COLO668 (cell line): Measurements from ENCODE around the gene NT5DC1.
"Not testable (repeated sequence)": the region's sequence is repeated elsewhere in the genome, so short reads cannot be mapped to it uniquely, and the experiment has no call there.

Experiments
- DNase-seq: peaks from one replicate; lab custom pipeline; 2025; ENCODE audit not compliant: unreplicated experiment; lab: John Stamatoyannopoulos, UW

Gene NT5DC1

DNA sequence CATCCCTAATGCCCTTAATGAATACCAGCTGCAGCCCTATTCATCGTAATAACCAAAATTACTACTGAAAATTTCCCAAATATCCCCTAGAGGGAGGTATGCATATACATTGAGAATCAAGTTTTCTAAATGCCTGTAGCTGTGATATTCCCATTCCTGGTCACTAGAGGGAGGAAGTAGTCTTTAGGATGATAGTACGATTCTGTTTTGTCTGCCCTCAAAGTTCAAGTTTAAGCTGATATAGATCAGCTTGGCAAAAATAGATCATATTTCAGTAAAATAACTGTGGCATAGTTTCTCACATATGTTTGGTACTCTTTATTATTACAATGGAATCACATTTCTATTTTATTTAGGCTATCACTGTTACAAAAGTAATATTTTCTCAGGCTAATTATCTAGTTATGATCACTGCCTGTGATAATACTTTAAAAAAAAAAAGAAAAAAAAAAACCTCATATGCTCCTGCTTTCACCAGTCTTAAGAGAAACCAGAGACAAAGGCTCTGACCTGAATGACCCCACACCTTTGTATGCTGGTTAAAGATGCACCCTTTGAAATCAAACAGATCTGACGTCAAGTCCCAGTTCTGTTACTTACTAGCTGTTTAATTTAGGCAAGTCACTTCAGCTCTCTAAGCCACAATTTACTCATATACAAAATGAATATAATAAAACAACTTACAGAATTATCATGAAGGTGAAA, 168.1 kb downstream of the NT5DC1 start:
- DNase-seq: no peak

DNA sequence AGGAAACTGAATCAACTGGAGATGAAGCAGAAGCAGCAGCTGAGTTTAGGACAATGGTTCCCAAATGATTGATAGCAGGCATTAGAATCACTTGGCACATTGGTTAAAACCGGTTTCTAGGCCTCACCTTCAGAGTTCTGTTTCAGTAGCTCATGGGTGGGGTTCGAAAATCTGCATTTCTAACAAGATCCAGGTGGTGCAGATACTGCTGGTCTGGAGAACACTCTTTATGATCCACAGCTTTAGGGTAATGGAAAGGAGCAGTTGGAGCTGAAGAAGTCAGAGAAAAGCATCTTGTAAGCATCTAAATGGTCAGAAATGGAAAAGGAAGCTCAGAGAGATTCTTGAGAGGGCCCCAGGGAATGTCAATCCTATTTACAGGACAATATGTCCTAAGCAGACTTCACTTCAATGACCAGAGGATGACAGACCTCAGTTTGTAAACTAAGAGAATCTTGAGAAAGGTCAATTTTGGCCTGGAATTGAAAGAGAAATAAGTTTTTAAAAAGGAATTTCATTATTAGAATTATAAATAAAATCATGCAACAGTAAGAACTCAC, 170.6 kb downstream of the NT5DC1 start:
- DNase-seq: no peak

- no peak for DNase-seq
These were observed 176.5 kb downstream of the NT5DC1 start for GRCh38 chr6:116277124-116277523.

DNA sequence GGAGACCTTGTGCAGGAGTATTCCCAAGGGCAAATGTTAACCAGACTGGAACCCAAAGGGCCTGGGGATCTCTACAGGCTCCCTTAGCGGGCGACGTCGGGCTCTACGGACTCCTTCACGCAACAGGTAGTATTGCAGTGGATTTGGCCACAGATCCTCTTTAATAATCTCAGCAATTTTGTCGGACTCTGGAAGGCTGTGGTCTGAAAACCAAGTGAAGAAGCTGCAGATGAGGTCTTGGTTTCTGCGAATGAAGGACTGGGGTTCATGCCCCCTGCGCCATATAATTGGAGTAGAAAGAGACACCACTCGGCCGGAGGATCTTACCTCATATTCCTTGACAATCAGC, 177.8 kb downstream of the NT5DC1 start:
- DNase-seq: no peak

- peak; percentile 28 for DNase-seq
These were observed 178.2 kb downstream of the NT5DC1 start for GRCh38 chr6:116278854-116279231.

GRCh38 chr6:116279232-116280160, 178.8 kb downstream of the NT5DC1 start, which contains the start of gene TSPYL1:
Gene TSPYL1, minus strand, starts transcription at chr6:116279930. Its CDS starts 100 bp downstream, at chr6:116279830.
- DNase-seq: peak; percentile 89

- no peak for DNase-seq
These were observed 179.7 kb downstream of the NT5DC1 start for GRCh38 chr6:116280161-116280932.

DNA sequence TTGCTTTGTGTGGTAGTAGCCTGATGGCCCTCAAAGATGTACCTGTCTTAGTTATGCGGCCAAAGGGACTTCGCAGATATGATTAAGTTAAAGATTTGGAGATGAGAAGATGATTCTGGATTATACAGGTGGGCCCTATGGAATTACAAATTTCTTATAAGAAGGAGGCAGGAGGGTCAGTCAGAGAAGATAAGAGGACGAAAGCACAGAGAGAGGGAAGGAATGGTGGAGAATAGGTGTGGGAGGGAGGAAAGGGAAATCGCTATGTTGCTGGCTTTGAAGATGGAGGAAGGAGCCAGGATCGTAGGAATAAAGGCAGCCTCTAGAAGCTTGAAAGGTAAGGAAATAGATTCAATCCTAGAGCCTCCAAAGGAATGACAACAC, 180.3 kb downstream of the NT5DC1 start:
- DNase-seq: no peak

DNA sequence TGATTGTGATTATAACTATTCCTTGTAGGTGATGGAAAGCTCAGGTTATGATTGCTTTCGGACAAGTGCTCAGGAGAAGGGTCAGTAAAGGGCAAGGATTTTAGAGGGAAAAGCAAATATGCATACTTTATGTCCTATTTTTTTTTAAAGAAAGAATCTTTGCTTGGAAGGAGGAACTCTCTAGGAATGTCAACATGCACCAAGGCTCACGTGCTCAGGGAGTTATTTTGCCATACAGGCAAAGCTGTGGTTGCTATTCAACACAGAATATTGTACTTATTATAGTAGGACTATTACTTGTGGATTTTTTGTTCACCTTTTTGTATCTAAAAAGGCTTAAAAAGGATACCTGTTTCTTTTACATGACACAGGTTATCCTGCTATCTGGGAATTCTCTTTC, 182.0 kb downstream of the NT5DC1 start:
- DNase-seq: no peak

DNA sequence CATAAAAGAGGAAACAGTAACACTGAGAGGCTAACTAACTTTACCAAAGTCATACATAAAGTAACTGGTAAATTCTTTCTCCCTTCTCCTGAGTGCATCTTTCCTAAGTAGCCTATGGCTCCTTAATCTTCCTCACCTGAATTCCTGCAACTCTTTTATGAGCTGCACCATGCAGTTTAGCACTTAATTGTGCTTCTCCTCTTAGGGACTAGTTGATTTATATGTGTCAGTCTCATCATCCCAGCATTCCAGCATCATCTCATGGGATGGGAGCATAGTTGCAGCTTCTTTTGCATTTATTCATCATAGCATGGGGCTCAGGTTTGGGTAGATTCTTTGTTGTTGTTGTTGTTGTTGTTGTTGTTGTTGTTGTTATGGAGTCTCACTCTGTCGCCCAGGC, 182.5 kb downstream of the NT5DC1 start:
- DNase-seq: no peak

- DNase-seq: not testable (repeated sequence)
These were observed 184.3 kb downstream of the NT5DC1 start for GRCh38 chr6:116284984-116285383.

DNA sequence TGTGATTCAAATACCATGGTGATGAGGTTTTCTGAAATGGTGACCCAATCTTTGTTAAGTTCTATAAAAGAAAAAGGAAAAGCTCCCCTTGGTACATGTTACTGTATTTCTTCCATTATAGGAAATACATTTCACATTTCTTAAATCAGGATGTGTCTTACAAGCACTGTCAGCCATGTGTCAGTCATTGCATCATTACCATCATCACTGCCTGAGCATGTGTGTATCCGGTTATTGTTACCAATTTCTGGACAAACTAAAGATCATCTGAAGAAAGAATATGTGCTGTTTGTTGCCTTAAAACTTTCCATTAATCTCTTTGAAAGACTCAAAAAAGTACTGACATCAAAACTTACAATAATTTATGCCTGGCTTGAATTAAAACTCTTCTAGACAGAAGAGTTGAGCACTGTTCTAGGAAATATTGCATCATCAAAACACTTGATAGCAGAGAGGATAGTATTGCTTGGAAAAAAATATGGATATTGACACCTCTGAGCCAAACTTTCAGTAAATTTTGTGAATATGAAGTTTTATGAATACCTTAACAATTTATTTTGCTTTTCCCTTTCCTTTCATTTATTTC, 186.2 kb downstream of the NT5DC1 start:
- no peak for DNase-seq

- DNase-seq: no peak
These were observed 187.1 kb downstream of the NT5DC1 start for GRCh38 chr6:116287689-116288282.

- DNase-seq: no peak
These were observed 189.2 kb downstream of the NT5DC1 start for GRCh38 chr6:116289876-116290275.

DNA sequence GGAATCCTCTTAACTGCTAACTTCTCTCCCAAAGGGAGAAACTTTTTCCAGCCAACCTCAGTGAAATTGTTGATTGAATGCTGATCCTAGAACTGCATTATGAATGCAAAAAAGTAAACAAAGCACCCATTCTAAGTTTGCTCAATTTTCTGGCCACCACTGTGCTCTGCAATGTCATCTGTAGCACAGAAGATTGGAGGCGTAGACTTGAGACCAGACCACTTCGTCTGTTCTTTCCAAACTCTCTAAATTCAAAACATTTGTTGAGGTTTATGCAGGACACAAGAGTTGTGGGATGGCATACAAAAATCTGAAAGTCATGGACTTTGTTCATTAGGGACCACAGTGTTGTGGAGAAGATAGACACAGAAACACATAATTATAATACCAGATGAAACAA, 190.1 kb downstream of the NT5DC1 start:
- DNase-seq: no peak

- DNase-seq: no peak
These were observed 191.2 kb downstream of the NT5DC1 start for GRCh38 chr6:116291701-116292396.

GRCh38 chr6:116292553-116292952, 191.9 kb downstream of the NT5DC1 start:
- no peak for DNase-seq

GRCh38 chr6:116298273-116298672, 197.6 kb downstream of the NT5DC1 start:
- DNase-seq: no peak

- no peak for DNase-seq
These were observed 198.3 kb downstream of the NT5DC1 start for GRCh38 chr6:116298973-116299372.
